Ovary (tissue), 9 donors: ENCODE results near the gene SCGB3A2. TPM values are rescaled to one million over a fixed set of nuclear protein-coding genes. Genes with fewer than 3 reads are reported as not detected.

Experiments
- DNase-seq, 5 donors: peaks; one replicate each; pipeline ENCODE4 v3.0.0-alpha.2; 2019 to 2020
- H3K27ac ChIP-seq, 2 donors: fragments of 200-600 bp; one replicate each; pipeline versions ENCODE4 v1.5.1 to v1.8.0; 2019 to 2022
- H3K27me3 ChIP-seq: fragments of 200-600 bp; one replicate; pipeline ENCODE4 v1.8.0; 2022
- H3K36me3 ChIP-seq: fragments of 200-600 bp; sonication (generic); one replicate; pipeline ENCODE4 v1.5.1; 2019
- H3K4me1 ChIP-seq: one replicate; pipeline ENCODE4 v1.8.1; 2013; ENCODE audit warnings: mild to moderate bottlenecking, moderate library complexity; ENCODE audit not compliant: insufficient read depth
- H3K4me3 ChIP-seq: fragments of 200-600 bp; sonication (generic); one replicate; pipeline ENCODE4 v1.5.1; 2017
- H3K9me3 ChIP-seq, 2 donors: fragments of 200-600 bp in 1 of 2; sonication (generic) in 1 of 2; one replicate each; pipeline versions ENCODE4 v1.5.1 to v1.8.1; 2013 to 2019; ENCODE audit warnings: mild to moderate bottlenecking in 1 of 2, moderate library complexity in 1 of 2
- EP300 ChIP-seq: sonication (generic); formaldehyde crosslinking; IDR thresholded peaks from one replicate; pipeline ENCODE4 v1.6.1; 2017; ENCODE audit warnings: antibody characterized with exemption
- POLR2A ChIP-seq: fragments of 450-650 bp; IDR thresholded peaks from one replicate; pipeline ENCODE4 v1.6.1; 2017; ENCODE audit warnings: antibody characterized with exemption, mild to moderate bottlenecking, moderate library complexity
- WGBS, 3 donors: extraction: QIAGEN DNeasy Blood & Tissue Kit in 1 of 3; methylation state at CpG; one replicate each; pipeline versions ENCODE4 v1.1.5 to v1.1.7; 2013 to 2017; 5-methylcytosine and 5-hydroxymethylcytosine counted together
- intact Hi-C, 4 donors: fragments of 100-400 bp; cut with DNase I; formaldehyde crosslinking; loops; one replicate each; pipeline versions ENCODE4 v1.11.0 to v1.15.1; 2022 to 2023
- polyA plus RNA-seq, 2 donors: library from polyadenylated mRNA; stranded (reverse); fragments of 200-250 nt in 1 of 2; fragments of 350-450 nt in 1 of 2; fragmentation: Illumina TruSeq in 1 of 2; extraction: RNeasy Lipid Tissue Mini Kit (QIAGEN cat#74804) in 1 of 2; gene quantifications; one replicate each; pipeline ENCODE4 v1.2.3, GENCODE V29; 2013 to 2014
- total RNA-seq, 7 donors: library from RNA; depleted of rRNA in 2 of 7; stranded (reverse); fragments of >200 nt in 2 of 7; fragmentation: NEBNext Ultra II Directional in 3 of 7; extraction: Animal tissue kit (Norgen Biotek cat#: 25700) in 3 of 7; gene quantifications; one replicate each; pipeline versions ENCODE4 v1.1.0 to v1.2.4, GENCODE V29; 2016 to 2023
- TF ChIP-seq, protein P1 (sequence below), 3 donors: fragments of 450-650 bp in 2 of 3; fragments of 200-600 bp in 1 of 3; IDR thresholded peaks; one replicate each; pipeline versions ENCODE4 v1.5.1 to v1.8.0; 2016 to 2022; ENCODE audit warnings: antibody characterized with exemption in 3 of 3, mild to moderate bottlenecking in 1 of 3
- donor health status: DM: no; HTN: no; CAD: no; lungs with moderate emphysema.
- donor health status: DM: no; HTN: no; CAD: no.
- donor health status: Bipolar disorder and iron deficiency.
- donor health status: DM: yes; HTN: yes; CAD: no.
- donor health status: DM: no; HTN: no; CAD: no.
- donor health status: DM: yes; HTN: yes; CAD: no.

Gene SCGB3A2
- total and polyA plus RNA-seq, 9 donors, result 0.36 to 0.79 (median 0.47) TPM; not detected in 6

DNA sequence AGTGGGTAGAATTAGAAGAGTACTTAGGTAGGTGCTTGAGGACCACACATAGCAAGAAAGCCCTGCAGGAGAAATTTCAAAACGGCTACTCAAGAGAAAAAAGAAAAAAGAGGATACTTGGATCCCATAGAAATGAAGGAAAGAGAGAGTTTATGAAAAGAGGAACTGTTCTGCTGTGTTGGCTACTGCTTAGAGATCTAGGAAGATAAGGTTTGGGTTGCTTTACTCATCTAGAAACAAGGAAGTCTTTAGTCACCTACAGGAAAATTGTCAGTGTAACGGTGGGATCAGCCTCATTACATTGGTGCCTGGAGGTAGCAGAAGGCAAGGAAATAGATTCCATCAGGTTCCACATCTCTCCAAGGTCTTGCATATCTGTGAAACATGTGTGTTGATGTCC is 42.6 kb downstream of the SCGB3A2 start:
- H3K27me3 ChIP-seq, result no peaks in the 10 kb centered on the region
- no peaks in the 10 kb centered on the region for H3K9me3 ChIP-seq
- TF ChIP-seq POLR2A (no peak), EP300 (no peak)
- TF ChIP-seq, protein P1, sequence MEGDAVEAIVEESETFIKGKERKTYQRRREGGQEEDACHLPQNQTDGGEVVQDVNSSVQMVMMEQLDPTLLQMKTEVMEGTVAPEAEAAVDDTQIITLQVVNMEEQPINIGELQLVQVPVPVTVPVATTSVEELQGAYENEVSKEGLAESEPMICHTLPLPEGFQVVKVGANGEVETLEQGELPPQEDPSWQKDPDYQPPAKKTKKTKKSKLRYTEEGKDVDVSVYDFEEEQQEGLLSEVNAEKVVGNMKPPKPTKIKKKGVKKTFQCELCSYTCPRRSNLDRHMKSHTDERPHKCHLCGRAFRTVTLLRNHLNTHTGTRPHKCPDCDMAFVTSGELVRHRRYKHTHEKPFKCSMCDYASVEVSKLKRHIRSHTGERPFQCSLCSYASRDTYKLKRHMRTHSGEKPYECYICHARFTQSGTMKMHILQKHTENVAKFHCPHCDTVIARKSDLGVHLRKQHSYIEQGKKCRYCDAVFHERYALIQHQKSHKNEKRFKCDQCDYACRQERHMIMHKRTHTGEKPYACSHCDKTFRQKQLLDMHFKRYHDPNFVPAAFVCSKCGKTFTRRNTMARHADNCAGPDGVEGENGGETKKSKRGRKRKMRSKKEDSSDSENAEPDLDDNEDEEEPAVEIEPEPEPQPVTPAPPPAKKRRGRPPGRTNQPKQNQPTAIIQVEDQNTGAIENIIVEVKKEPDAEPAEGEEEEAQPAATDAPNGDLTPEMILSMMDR (IDR thresholded peaks at IDR 0.05), result no peak
- no peaks in the 10 kb centered on the region for H3K36me3 ChIP-seq
- H3K27ac ChIP-seq, result no peak overlapping the region
- H3K4me1 ChIP-seq, result no peaks in the 10 kb centered on the region
- intact Hi-C loops, result loop anchor here in 1 of 4 donors (10.0 kb wide), 1 partner anchor 1336 kb away; no protein-coding TSS in a partner anchor
- no peak overlapping the region for H3K4me3 ChIP-seq
- 74 to 79% (median 74%) methylated on average over 2 of the region's 2 CpGs for WGBS, 3 donors
- DNase-seq, result no peak

DNA sequence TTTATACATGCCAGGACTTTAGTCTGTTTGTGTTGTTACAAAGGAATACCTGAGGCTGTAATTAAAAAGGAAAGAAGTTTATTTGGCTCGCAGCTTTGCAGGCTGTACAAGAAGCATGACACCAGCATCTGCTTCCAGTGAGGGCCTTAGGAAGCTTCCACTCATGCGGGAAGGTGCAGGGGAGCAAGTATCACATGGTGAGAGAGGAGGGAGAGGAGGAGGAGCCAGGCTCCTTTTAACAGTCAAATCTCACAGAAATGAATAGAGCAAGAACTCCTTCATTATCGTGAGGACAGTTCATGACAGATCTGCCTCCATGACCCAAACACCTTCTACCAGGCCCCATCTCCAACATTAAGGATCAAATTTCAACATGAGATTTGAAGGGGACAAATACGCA is 46.5 kb downstream of the SCGB3A2 start:
- no peak overlapping the region for H3K4me3 ChIP-seq
- no peak overlapping the region for H3K27ac ChIP-seq
- no peak for TF ChIP-seq EP300
- TF ChIP-seq POLR2A, result no peak
- H3K36me3 ChIP-seq, result no peaks in the 10 kb centered on the region
- DNase-seq, result no peak
- no peaks in the 10 kb centered on the region for H3K4me1 ChIP-seq
- intact Hi-C loops, result loop anchor here in 1 of 4 donors (10.0 kb wide), 1 partner anchor 1340 kb away; no protein-coding TSS in a partner anchor
- H3K27me3 ChIP-seq, result no peaks in the 10 kb centered on the region
- H3K9me3 ChIP-seq, result no peaks in the 10 kb centered on the region
- WGBS, 3 donors, result 61 to 72% (median 64%) methylated on average over 4 of the region's 4 CpGs

DNA sequence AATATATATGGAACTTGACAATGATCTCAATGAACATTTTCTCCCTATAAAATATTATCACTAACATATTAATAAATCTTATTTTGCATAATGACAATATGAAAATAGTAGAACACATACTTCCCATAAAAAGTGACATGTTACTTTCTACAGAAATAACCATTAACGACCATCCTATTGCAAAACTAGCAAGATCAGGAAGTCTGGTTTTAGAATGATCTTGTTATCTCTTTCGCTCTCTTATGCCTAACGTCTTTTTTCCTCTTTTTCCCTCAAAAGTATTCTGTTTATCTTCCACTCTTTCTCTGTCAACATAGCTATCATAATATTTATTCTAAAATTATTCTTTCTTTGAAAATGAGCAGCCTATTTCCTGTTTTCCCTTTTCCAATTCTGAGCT is 49.4 kb downstream of the SCGB3A2 start:
- 30 to 40% (median 30%) methylated on average over 3 of the region's 3 CpGs for WGBS, 3 donors
- Histone ChIP-seq H3K27ac (no peak overlapping the region), H3K4me1 (no peaks in the 10 kb centered on the region), H3K9me3 (no peaks in the 10 kb centered on the region), H3K27me3 (no peaks in the 10 kb centered on the region), H3K36me3 (no peaks in the 10 kb centered on the region), H3K4me3 (no peak overlapping the region)
- TF ChIP-seq, protein P1 (IDR thresholded peaks at IDR 0.05), result no peak
- TF ChIP-seq POLR2A (no peak), EP300 (no peak)
- no peak for DNase-seq
- intact Hi-C loops, result loop anchor here in 1 of 4 donors (10.0 kb wide), 1 partner anchor 1343 kb away; no protein-coding TSS in a partner anchor

DNA sequence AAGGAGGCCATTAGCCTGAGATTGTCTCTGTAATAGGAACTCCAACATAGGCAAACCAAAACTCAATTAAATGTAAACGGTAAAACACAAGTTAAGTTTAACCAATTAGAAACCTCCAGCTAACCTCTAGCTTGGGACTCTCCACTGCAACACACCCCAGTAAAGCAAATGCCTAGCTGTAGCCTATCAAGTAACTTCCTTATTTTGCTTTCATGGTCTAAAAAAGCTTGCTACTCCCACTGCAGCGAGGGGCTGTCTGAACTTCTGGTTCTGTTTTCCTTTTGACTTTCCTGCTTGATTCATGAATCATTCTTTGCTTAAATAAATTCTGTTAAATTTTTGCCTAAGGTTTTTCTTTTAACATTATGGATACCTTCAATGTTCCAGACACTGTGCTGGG is 52.3 kb downstream of the SCGB3A2 start:
- intact Hi-C loops, result no loop called here

More for the DNA sequence above, 52.3 kb downstream of the SCGB3A2 start:
- WGBS, 3 donors, result 59 to 65% (median 60%) methylated on average over 2 of the region's 2 CpGs
- no peaks in the 10 kb centered on the region for H3K36me3 ChIP-seq
- H3K9me3 ChIP-seq, result no peaks in the 10 kb centered on the region
- H3K27ac ChIP-seq, result no peak overlapping the region
- H3K4me1 ChIP-seq, result no peaks in the 10 kb centered on the region
- H3K27me3 ChIP-seq, result no peaks in the 10 kb centered on the region
- no peak for DNase-seq
- H3K4me3 ChIP-seq, result no peak overlapping the region
- no peak for TF ChIP-seq EP300
- no peak for TF ChIP-seq POLR2A
- TF ChIP-seq, protein P1 (IDR thresholded peaks at IDR 0.05), result no peak

Other genes starting within 250 kb of the SCGB3A2 start
- gene JAKMIP2, start 96.0 kb upstream of the SCGB3A2 start, total RNA-seq, result 1 to 10 TPM in 1 of 7 donors, under 1 TPM in 6; 0.10 to 1.2 (median 0.24) TPM
- 1 to 10 TPM in 1 of 2 donors, under 1 TPM in 1; 0.18 to 7.0 TPM for gene JAKMIP2, start 96.0 kb upstream of the SCGB3A2 start, polyA plus RNA-seq
- 10 to 100 TPM in 2 of 7 donors, not detected in 5; 13.1 to 24.2 TPM for gene SPINK1, start 47.0 kb upstream of the SCGB3A2 start, total RNA-seq
- not detected for gene SPINK1, start 47.0 kb upstream of the SCGB3A2 start, polyA plus RNA-seq
- not detected for gene C5orf46, start 27.8 kb downstream of the SCGB3A2 start, total RNA-seq
- not detected for gene C5orf46, start 27.8 kb downstream of the SCGB3A2 start, polyA plus RNA-seq
- 1 to 10 TPM in 2 of 7 donors, under 1 TPM in 4, not detected in 1; 0.12 to 4.5 (median 0.55) TPM for gene SPINK5, start 185.3 kb downstream of the SCGB3A2 start, total RNA-seq
- gene SPINK5, start 185.3 kb downstream of the SCGB3A2 start, polyA plus RNA-seq, result under 1 TPM; 0.17 to 0.90 TPM